ENCODE data around the gene MC1R.

MC1R gene

DNA sequence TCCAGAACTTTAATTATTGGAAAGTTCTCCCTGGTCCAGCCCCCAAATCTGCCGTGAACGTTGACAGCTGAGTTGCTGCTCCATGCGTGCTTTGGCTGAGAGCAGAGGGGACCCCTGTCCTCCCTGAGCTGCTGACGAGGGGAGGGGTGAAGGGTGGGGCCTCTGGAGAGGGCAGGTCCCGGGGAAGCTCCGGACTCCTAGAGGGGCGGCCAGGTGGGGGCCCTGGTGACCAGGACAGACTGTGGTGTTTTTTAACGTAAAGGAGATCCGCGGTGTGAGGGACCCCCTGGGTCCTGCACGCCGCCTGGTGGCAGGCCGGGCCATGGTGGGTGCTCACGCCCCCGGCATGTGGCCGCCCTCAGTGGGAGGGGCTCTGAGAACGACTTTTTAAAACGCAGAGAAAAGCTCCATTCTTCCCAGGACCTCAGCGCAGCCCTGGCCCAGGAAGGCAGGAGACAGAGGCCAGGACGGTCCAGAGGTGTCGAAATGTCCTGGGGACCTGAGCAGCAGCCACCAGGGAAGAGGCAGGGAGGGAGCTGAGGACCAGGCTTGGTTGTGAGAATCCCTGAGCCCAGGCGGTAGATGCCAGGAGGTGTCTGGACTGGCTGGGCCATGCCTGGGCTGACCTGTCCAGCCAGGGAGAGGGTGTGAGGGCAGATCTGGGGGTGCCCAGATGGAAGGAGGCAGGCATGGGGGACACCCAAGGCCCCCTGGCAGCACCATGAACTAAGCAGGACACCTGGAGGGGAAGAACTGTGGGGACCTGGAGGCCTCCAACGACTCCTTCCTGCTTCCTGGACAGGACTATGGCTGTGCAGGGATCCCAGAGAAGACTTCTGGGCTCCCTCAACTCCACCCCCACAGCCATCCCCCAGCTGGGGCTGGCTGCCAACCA is at the start of gene MC1R:
TSS of gene MC1R (plus strand) at position 410 of the 895 bp plus-strand sequence. CDS start at position 807, 397 bp downstream.
- TF ChIP-seq, protein P1, sequence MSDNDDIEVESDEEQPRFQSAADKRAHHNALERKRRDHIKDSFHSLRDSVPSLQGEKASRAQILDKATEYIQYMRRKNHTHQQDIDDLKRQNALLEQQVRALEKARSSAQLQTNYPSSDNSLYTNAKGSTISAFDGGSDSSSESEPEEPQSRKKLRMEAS (IDR thresholded peaks at IDR 0.05; ENCODE audit: low read depth, low read length): peak; percentile 87
- TF ChIP-seq, protein P2, sequence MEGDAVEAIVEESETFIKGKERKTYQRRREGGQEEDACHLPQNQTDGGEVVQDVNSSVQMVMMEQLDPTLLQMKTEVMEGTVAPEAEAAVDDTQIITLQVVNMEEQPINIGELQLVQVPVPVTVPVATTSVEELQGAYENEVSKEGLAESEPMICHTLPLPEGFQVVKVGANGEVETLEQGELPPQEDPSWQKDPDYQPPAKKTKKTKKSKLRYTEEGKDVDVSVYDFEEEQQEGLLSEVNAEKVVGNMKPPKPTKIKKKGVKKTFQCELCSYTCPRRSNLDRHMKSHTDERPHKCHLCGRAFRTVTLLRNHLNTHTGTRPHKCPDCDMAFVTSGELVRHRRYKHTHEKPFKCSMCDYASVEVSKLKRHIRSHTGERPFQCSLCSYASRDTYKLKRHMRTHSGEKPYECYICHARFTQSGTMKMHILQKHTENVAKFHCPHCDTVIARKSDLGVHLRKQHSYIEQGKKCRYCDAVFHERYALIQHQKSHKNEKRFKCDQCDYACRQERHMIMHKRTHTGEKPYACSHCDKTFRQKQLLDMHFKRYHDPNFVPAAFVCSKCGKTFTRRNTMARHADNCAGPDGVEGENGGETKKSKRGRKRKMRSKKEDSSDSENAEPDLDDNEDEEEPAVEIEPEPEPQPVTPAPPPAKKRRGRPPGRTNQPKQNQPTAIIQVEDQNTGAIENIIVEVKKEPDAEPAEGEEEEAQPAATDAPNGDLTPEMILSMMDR (IDR thresholded peaks at IDR 0.05; ENCODE audit: low read depth, low read length): peak; percentile 59
- TF ChIP-seq MYC (IDR thresholded peaks at IDR 0.05; ENCODE audit: low read depth, low read length) (peak; percentile 91), POLR2A (IDR thresholded peaks at IDR 0.05; ENCODE audit: extremely low read depth, insufficient read length) (peak; percentile 67)
- H3K4me3 ChIP-seq (ENCODE audit: low read depth, low read length): peak within 1 kb of the TSS; percentile 56
- peak; percentile 90 for DNase-seq (ENCODE audit: low read depth)

DNA sequence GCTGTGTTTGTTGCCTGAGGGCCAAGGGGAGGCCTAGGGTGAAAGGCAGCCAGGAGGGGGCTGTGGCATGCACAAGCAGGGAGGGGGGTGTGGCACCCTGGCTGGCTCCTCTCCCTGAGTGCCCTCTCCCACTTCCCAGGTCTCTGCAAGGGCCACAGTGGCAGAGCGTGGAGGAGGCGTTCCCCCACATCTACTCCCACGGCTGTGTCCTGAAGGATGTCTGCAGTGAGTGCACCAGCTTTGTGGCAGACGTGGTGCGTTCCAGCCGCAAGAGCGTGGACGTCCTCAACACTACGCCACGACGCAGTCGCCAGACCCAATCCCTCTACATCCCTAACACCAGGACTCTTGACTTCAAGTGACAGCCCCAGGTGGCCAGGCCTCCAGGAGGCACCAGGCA is 48.8 kb upstream of the MC1R start:
- no peak for DNase-seq (ENCODE audit: low read depth)
- TF ChIP-seq, protein P2 (IDR thresholded peaks at IDR 0.05; ENCODE audit: low read depth, low read length): no peak
- TF ChIP-seq, protein P1 (IDR thresholded peaks at IDR 0.05; ENCODE audit: low read depth, low read length): no peak
- TF ChIP-seq MYC (IDR thresholded peaks at IDR 0.05; ENCODE audit: low read depth, low read length) (no peak), POLR2A (IDR thresholded peaks at IDR 0.05; ENCODE audit: extremely low read depth, insufficient read length) (no peak)
- no peak overlapping the region for H3K4me3 ChIP-seq (ENCODE audit: low read depth, low read length)

DNA sequence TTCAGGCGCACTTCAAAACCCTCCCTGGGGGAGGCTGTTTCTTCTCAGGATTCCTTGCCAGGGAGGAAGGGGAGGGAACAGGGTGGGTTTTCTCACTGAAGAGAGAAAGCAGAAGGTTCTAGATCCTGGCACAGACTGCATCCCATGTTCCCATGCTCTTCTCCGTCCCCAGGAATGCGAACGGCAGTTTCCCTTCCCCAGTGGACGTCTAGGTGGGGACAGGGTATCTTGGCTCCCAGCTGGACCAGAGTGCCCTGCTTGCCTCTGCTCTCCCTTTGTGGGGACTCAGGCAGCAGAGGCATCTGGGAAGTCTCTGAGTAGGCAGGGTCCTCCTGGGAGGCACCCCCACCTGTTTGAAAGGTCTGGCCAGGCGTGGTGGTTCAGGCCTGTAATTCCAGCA is 48.2 kb upstream of the MC1R start:
- DNase-seq (ENCODE audit: low read depth): no peak
- TF ChIP-seq, protein P1 (IDR thresholded peaks at IDR 0.05; ENCODE audit: low read depth, low read length): no peak
- no peak for TF ChIP-seq MYC (IDR thresholded peaks at IDR 0.05; ENCODE audit: low read depth, low read length)
- TF ChIP-seq, protein P2 (IDR thresholded peaks at IDR 0.05; ENCODE audit: low read depth, low read length): no peak
- H3K4me3 ChIP-seq (ENCODE audit: low read depth, low read length): no peak overlapping the region

DNA sequence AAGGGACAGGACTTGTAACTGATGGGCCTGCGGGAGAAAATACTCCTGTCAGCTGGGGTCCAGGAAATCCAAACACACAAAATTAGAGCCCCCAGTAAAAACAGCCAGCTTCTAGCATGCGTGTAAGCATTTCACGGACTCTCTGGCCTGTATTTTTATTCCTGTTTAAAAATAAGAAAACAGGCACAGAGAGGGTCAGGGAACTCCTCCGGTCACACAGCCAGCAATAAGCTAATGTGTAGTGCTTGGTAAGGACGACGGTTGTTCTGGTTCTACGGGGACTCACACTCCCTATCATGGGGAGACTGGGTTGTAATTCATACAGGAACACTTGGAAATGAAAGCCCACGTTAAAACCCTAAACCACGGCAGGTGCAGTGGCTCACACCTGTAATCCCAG is 46.8 kb upstream of the MC1R start:
- TF ChIP-seq POLR2A (IDR thresholded peaks at IDR 0.05; ENCODE audit: extremely low read depth, insufficient read length) (no peak), MYC (IDR thresholded peaks at IDR 0.05; ENCODE audit: low read depth, low read length) (no peak)
- TF ChIP-seq, protein P1 (IDR thresholded peaks at IDR 0.05; ENCODE audit: low read depth, low read length): no peak
- TF ChIP-seq, protein P2 (IDR thresholded peaks at IDR 0.05; ENCODE audit: low read depth, low read length): no peak
- no peak for DNase-seq (ENCODE audit: low read depth)
- H3K4me3 ChIP-seq (ENCODE audit: low read depth, low read length): no peak overlapping the region

DNA sequence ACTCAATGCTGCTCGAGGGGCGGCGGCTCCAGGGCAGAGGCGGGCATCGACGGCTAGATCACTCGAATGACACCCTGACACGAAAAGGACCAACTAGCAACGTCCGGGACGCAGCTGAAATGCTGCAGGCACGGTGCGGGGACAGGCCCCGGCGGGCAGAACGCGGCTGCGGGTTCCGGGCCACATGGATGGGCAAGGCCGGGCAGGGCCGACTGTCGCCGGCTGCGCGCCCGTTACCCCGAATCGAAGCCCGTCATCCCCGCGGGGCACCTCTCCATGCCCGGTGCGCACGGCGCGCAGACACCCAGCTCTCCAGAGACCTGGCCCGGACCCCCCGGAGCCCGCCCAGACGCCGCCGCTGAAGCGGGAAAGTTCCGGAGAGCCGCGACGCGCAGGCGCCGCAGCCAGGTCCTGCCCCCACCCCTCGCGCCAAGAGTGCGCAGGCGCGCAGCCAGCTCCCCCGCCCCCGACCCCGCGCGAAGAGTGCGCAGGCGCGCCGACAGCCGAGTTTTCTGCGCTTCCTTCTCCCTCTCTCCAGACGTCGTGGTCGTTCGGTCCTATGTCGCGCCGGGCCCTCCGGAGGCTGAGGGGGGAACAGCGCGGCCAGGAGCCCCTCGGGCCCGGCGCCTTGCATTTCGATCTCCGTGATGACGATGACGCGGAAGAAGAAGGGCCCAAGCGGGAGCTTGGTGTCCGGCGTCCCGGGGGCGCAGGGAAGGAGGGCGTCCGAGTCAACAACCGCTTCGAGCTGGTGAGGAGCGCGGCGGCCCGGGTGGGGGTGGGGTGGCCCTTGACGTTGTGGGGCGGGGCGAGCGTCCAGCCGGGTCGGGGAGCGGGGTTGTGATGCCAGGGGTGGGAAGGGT is 45.3 kb upstream of the MC1R start, which contains the start of gene TCF25:
TSS of gene TCF25 (plus strand) at position 484 of the 863 bp plus-strand sequence. CDS start at position 560, 76 bp downstream.
- peak; percentile 93 for DNase-seq (ENCODE audit: low read depth)
- peak within 1 kb of the TSS; percentile 91 for H3K4me3 ChIP-seq (ENCODE audit: low read depth, low read length)
- TF ChIP-seq MYC (IDR thresholded peaks at IDR 0.05; ENCODE audit: low read depth, low read length): peak; percentile 30
- TF ChIP-seq POLR2A (IDR thresholded peaks at IDR 0.05; ENCODE audit: extremely low read depth, insufficient read length): peak; percentile 94
- TF ChIP-seq, protein P1 (IDR thresholded peaks at IDR 0.05; ENCODE audit: low read depth, low read length): peak; percentile 44; the same call in 1 of the 2 replicates
- TF ChIP-seq, protein P2 (IDR thresholded peaks at IDR 0.05; ENCODE audit: low read depth, low read length): no peak
